B cell (primary cell): Measurements from ENCODE around the gene HMGA1. TPM values are rescaled to one million over a fixed set of nuclear protein-coding genes. Genes with fewer than 3 reads are reported as not detected.

ENCODE experiments used
- ATAC-seq: fragments of 200-7000 bp; cut with Tn5 transposase; one replicate; pipeline ENCODE4 v1.10.0; 2021; ENCODE audit warnings: low read depth, mild to moderate bottlenecking, moderate number of reproducible peaks, moderate library complexity
- CTCF ChIA-PET: fragments of 350-600 bp; sonication (Branson Sonifier 250); formaldehyde crosslinking; loops from one replicate; lab custom pipeline; 2021; ENCODE audit warnings: antibody characterized with exemption, inconsistent platforms; lab: Charles Lee
- POLR2A ChIA-PET: fragments of 350-600 bp; sonication (Branson Sonifier 250); formaldehyde crosslinking; loops from one replicate; lab custom pipeline; 2021; ENCODE audit warnings: antibody characterized with exemption; lab: Charles Lee
- DNase-seq: peaks from one replicate; pipeline ENCODE4 v3.0.0; 2013
- H2AFZ ChIP-seq: 2 replicates; pipeline ENCODE4 v1.6.1; 2012; ENCODE audit warnings: mild to moderate bottlenecking, low read depth, low read length; ENCODE audit not compliant: insufficient read depth, poor library complexity, severe bottlenecking
- H3K27ac ChIP-seq, 2 donors: 1 replicate in 1 of 2; 2 replicates in 1 of 2; pipeline ENCODE4 v1.5.1; 2012 to 2013; ENCODE audit warnings: low read length in 2 of 2, mild to moderate bottlenecking in 2 of 2, moderate library complexity in 1 of 2
- H3K27me3 ChIP-seq, 4 experiments: fragments of 200-600 bp in 1 of 4; sonication (generic) in 1 of 4; replicated peaks in 1 of 4; 1 replicate in 2 of 4; 2 replicates in 2 of 4; pipeline versions ENCODE4 v1.6.1 to v1.7.0; 2013 to 2016; ENCODE audit warnings: low read length in 3 of 4, mild to moderate bottlenecking in 2 of 4, mixed read lengths in 1 of 4, moderate library complexity in 1 of 4; ENCODE audit not compliant: insufficient read depth in 4 of 4, control insufficient read depth in 3 of 4; ENCODE audit errors: control extremely low read depth in 1 of 4
- H3K36me3 ChIP-seq, 2 experiments: replicated peaks in 1 of 2; 1 replicate in 1 of 2; 2 replicates in 1 of 2; pipeline versions ENCODE4 v1.6.1 to v1.7.1; 2013; ENCODE audit warnings: low read length in 1 of 2; ENCODE audit not compliant: insufficient read depth in 2 of 2, control insufficient read depth in 1 of 2; ENCODE audit errors: control extremely low read depth in 1 of 2, extremely low read depth in 1 of 2
- H3K4me1 ChIP-seq, 2 donors: fragments of 200-600 bp in 1 of 2; sonication (generic) in 1 of 2; 1 replicate in 1 of 2; 2 replicates in 1 of 2; pipeline versions ENCODE4 v1.5.1 to v1.6.1; 2013 to 2017; ENCODE audit warnings: low read length in 2 of 2; ENCODE audit not compliant: control insufficient read depth in 2 of 2, insufficient read depth in 2 of 2
- H3K4me2 ChIP-seq: replicated peaks from 2 replicates; pipeline ENCODE3; 2012; ENCODE audit warnings: mild to moderate bottlenecking, low read depth, low read length; ENCODE audit not compliant: poor library complexity, severe bottlenecking
- H3K4me3 ChIP-seq, 5 experiments: fragments of 200-600 bp in 1 of 5; sonication (generic) in 1 of 5; 1 replicate in 3 of 5; 2 replicates in 2 of 5; pipeline versions ENCODE4 v1.5.1 to v1.7.0; 2011 to 2016; ENCODE audit warnings: low read length in 4 of 5, mild to moderate bottlenecking in 4 of 5, low read depth in 2 of 5, control low read depth in 1 of 5, moderate library complexity in 1 of 5; ENCODE audit not compliant: insufficient read depth in 1 of 5; ENCODE audit errors: control extremely low read depth in 1 of 5, extremely low read depth in 1 of 5
- H3K79me2 ChIP-seq: fragments of 200-600 bp; sonication (generic); one replicate; pipeline ENCODE4 v1.6.0; 2016; ENCODE audit warnings: low read length; ENCODE audit not compliant: control insufficient read depth, insufficient read depth
- H3K9ac ChIP-seq: fragments of 200-600 bp; sonication (generic); 2 replicates; pipeline ENCODE4 v1.6.1; 2017; ENCODE audit warnings: mild to moderate bottlenecking, low read length, moderate library complexity
- H3K9me3 ChIP-seq, 3 donors: one replicate each; pipeline versions ENCODE4 v1.6.1 to v1.7.1; 2013; ENCODE audit warnings: low read length in 2 of 3; ENCODE audit not compliant: control insufficient read depth in 2 of 3, insufficient read depth in 1 of 3; ENCODE audit errors: control extremely low read depth in 1 of 3
- H4K20me1 ChIP-seq: 2 replicates; pipeline ENCODE4 v1.6.0; 2012; ENCODE audit warnings: mild to moderate bottlenecking, low read length; ENCODE audit not compliant: insufficient read depth, control insufficient read depth, poor library complexity, severe bottlenecking
- H3K27ac Mint-ChIP-seq: one replicate; pipeline ENCODE4 v1.8.0; 2021; ENCODE audit warnings: mixed read lengths
- H3K27me3 Mint-ChIP-seq: one replicate; pipeline ENCODE4 v1.8.0; 2021; ENCODE audit warnings: mixed read lengths
- H3K4me1 Mint-ChIP-seq: one replicate; pipeline ENCODE4 v1.8.0; 2021; ENCODE audit warnings: mixed read lengths
- H3K4me3 Mint-ChIP-seq: one replicate; pipeline ENCODE4 v1.8.0; 2021; ENCODE audit warnings: mixed read lengths
- H3K9me3 Mint-ChIP-seq: one replicate; pipeline ENCODE4 v1.8.0; 2022; ENCODE audit warnings: mixed read lengths; ENCODE audit not compliant: insufficient read depth
- CTCF ChIP-seq: fragments of 200-600 bp; IDR thresholded peaks from one replicate; pipeline ENCODE4 v1.8.0; 2022; ENCODE audit warnings: antibody characterized with exemption, mild to moderate bottlenecking
- EZH2 ChIP-seq: IDR thresholded peaks from 2 replicates; pipeline ENCODE4 v1.6.1; 2012; ENCODE audit warnings: borderline replicate concordance, low read depth, mild to moderate bottlenecking, moderate library complexity, low read length; ENCODE audit not compliant: insufficient read depth, poor library complexity, severe bottlenecking
- WGBS: methylation state at CpG from one replicate; pipeline ENCODE4 v1.1.5; 2013; ENCODE audit warnings: missing lambda C conversion rate; ENCODE audit not compliant: insufficient coverage; 5-methylcytosine and 5-hydroxymethylcytosine counted together
- intact Hi-C: fragments of 100-400 bp; cut with micrococcal nuclease; formaldehyde crosslinking; loops from one replicate; pipeline ENCODE4 v1.10.0; 2022
- polyA plus RNA-seq: library from polyadenylated mRNA; depleted of rRNA; stranded (reverse); fragments of >200 nt; gene quantifications from 2 replicates; pipeline ENCODE4 v1.2.3, GENCODE V29; 2012
- total RNA-seq, 2 donors: library from RNA; stranded (reverse); fragments of 120-200 nt in 1 of 2; gene quantifications; 1 replicate in 1 of 2; 2 replicates in 1 of 2; pipeline versions ENCODE4 v1.2.3 to v1.2.4, GENCODE V29; 2013 to 2022

HMGA1 gene
- total and polyA plus RNA-seq, 2 donors (not counting 1 experiment from before 2014, with no cell fraction given): 59.6 to 66.4 TPM

GRCh38 chr6:34213772-34214171 is 22.9 kb upstream of the HMGA1 start:
- TF ChIP-seq CTCF (no peak), EZH2 (no peak)
- POLR2A ChIA-PET: no interaction called here
- Histone ChIP-seq H3K4me2 (no peak overlapping the region), H3K4me3 (no peak overlapping the region), H2AFZ (no peak overlapping the region), H3K36me3 (no peaks in the 10 kb centered on the region), H3K27me3 (no peaks in the 10 kb centered on the region), H3K4me1 (no peaks in the 10 kb centered on the region), H3K9ac (no peak overlapping the region), H4K20me1 (no peaks in the 10 kb centered on the region), H3K79me2 (no peaks in the 10 kb centered on the region), H3K9me3 (no peaks in the 10 kb centered on the region), H3K27ac (no peak overlapping the region)
- H3K4me3 Mint-ChIP-seq: no peak overlapping the region
- CTCF ChIA-PET: interaction anchor here (0.5 to 1.0 kb wide), 3 partner anchors 10 to 399 kb away, joined by 3 to 5 read pairs (median 3); no protein-coding TSS in a partner anchor
- DNase-seq (no peak), ATAC-seq (no peak)
- peaks cover 3% of the 10 kb centered on the region for H3K4me1 Mint-ChIP-seq
- H3K27me3 Mint-ChIP-seq: no peaks in the 10 kb centered on the region
- WGBS: 100% methylated on average over 2 of the region's 4 CpGs
- H3K9me3 Mint-ChIP-seq: no peaks in the 10 kb centered on the region
- H3K27ac Mint-ChIP-seq: no peak overlapping the region
- intact Hi-C loops: no loop called here

- no peaks in the 10 kb centered on the region for H4K20me1 ChIP-seq
- H3K9me3 ChIP-seq: no peaks in the 10 kb centered on the region
- peaks cover 20% of the 10 kb centered on the region for H3K4me1 Mint-ChIP-seq
- no CpG with 5 or more reads among the region's 2 CpGs for WGBS
- TF ChIP-seq CTCF: no peak
- TF ChIP-seq EZH2: no peak
- H3K4me1 ChIP-seq: peaks cover 6 to 12% of the 10 kb centered on the region in 2 donors
- H3K9me3 Mint-ChIP-seq: no peaks in the 10 kb centered on the region
- DNase-seq: no peak
- H3K4me2 ChIP-seq: no peak overlapping the region
- intact Hi-C loops: no loop called here
- H3K27ac ChIP-seq: no peak overlapping the region
- H2AFZ ChIP-seq: no peak overlapping the region
- H3K27ac Mint-ChIP-seq: no peak overlapping the region
- no peak for ATAC-seq
- no peak overlapping the region for H3K4me3 Mint-ChIP-seq
- no peaks in the 10 kb centered on the region for H3K27me3 Mint-ChIP-seq
- ChIA-PET POLR2A (interaction anchor here (0.5 to 0.7 kb wide), 3 partner anchors 11 to 25 kb away, joined by 3 to 7 read pairs (median 4); no protein-coding TSS in a partner anchor), CTCF (interaction anchor here (1.0 to 2.0 kb wide), 3 partner anchors 23 to 197 kb away, joined by 4 to 11 read pairs (median 9); no protein-coding TSS in a partner anchor)
- no peaks in the 10 kb centered on the region for H3K27me3 ChIP-seq
- H3K79me2 ChIP-seq: no peaks in the 10 kb centered on the region
- no peaks in the 10 kb centered on the region for H3K36me3 ChIP-seq
- H3K9ac ChIP-seq: no peak overlapping the region
- H3K4me3 ChIP-seq: no peak overlapping the region
Measured at GRCh38 chr6:34218691-34219090, 18.0 kb upstream of the HMGA1 start.
